SK-N-SH (cell line): ENCODE data around the gene CLDN9.
A peak's percentile ranks its signal among the peaks of the same experiment; 100 is the strongest.

ENCODE experiments used
- CHD2 ChIP-seq: fragments of 150-350 bp; IDR thresholded peaks from 2 replicates; pipeline ENCODE4 v1.6.1; 2018; ENCODE audit warnings: low read length; ENCODE audit not compliant: partially characterized antibody
- GABPA ChIP-seq: IDR thresholded peaks from 2 replicates; pipeline ENCODE4 v1.4.0; 2012; ENCODE audit warnings: low read depth, mild to moderate bottlenecking
- POLR2AphosphoS5 ChIP-seq: IDR thresholded peaks from 2 replicates; pipeline ENCODE4 v1.6.1; 2012; ENCODE audit warnings: low read depth, low read length
- RAD21 ChIP-seq: IDR thresholded peaks from 2 replicates; pipeline ENCODE4 v1.6.1; 2012; ENCODE audit warnings: mild to moderate bottlenecking, low read length
- RCOR1 ChIP-seq: fragments of 150-350 bp; IDR thresholded peaks from 2 replicates; pipeline ENCODE4 v1.6.1; 2017; ENCODE audit warnings: antibody characterized with exemption, low read length
- TAF1 ChIP-seq: IDR thresholded peaks from 2 replicates; pipeline ENCODE4 v1.6.1; 2012; ENCODE audit warnings: low read depth, mild to moderate bottlenecking, low read length, moderate library complexity, borderline replicate concordance
- TCF12 ChIP-seq: IDR thresholded peaks from 2 replicates; pipeline ENCODE4 v1.4.0; 2012
- TF ChIP-seq, protein P1 (sequence below): fragments of 200-600 bp; sonication (generic); IDR thresholded peaks from 2 replicates; pipeline ENCODE4 v1.6.1; 2017; ENCODE audit warnings: antibody characterized with exemption, mild to moderate bottlenecking, moderate library complexity
- TF ChIP-seq, protein P2 (sequence below): IDR thresholded peaks from 2 replicates; pipeline ENCODE4 v1.4.0; 2012; ENCODE audit warnings: low read depth
- TF ChIP-seq, protein P3 (sequence below): fragments of 150-350 bp; IDR thresholded peaks from 2 replicates; pipeline ENCODE4 v1.6.1; 2017; ENCODE audit warnings: antibody characterized with exemption, low read length, low read depth, borderline replicate concordance
- TF ChIP-seq, protein P4 (sequence below): fragments of 150-350 bp; IDR thresholded peaks from 2 replicates; pipeline ENCODE4 v1.6.1; 2016; ENCODE audit warnings: mild to moderate bottlenecking, low read depth, low read length

- no peak; the same call in 1 of the 2 replicates for TF ChIP-seq POLR2AphosphoS5
- TF ChIP-seq, protein P1, sequence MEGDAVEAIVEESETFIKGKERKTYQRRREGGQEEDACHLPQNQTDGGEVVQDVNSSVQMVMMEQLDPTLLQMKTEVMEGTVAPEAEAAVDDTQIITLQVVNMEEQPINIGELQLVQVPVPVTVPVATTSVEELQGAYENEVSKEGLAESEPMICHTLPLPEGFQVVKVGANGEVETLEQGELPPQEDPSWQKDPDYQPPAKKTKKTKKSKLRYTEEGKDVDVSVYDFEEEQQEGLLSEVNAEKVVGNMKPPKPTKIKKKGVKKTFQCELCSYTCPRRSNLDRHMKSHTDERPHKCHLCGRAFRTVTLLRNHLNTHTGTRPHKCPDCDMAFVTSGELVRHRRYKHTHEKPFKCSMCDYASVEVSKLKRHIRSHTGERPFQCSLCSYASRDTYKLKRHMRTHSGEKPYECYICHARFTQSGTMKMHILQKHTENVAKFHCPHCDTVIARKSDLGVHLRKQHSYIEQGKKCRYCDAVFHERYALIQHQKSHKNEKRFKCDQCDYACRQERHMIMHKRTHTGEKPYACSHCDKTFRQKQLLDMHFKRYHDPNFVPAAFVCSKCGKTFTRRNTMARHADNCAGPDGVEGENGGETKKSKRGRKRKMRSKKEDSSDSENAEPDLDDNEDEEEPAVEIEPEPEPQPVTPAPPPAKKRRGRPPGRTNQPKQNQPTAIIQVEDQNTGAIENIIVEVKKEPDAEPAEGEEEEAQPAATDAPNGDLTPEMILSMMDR, result no peak
- TF ChIP-seq RAD21, result no peak
- TF ChIP-seq TCF12, result no peak
- TF ChIP-seq, protein P2, sequence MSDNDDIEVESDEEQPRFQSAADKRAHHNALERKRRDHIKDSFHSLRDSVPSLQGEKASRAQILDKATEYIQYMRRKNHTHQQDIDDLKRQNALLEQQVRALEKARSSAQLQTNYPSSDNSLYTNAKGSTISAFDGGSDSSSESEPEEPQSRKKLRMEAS, result no peak
- TF ChIP-seq CHD2, result no peak
- TF ChIP-seq, protein P3, sequence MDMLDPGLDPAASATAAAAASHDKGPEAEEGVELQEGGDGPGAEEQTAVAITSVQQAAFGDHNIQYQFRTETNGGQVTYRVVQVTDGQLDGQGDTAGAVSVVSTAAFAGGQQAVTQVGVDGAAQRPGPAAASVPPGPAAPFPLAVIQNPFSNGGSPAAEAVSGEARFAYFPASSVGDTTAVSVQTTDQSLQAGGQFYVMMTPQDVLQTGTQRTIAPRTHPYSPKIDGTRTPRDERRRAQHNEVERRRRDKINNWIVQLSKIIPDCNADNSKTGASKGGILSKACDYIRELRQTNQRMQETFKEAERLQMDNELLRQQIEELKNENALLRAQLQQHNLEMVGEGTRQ, result no peak
- TF ChIP-seq RCOR1, result no peak
- TF ChIP-seq, protein P4, sequence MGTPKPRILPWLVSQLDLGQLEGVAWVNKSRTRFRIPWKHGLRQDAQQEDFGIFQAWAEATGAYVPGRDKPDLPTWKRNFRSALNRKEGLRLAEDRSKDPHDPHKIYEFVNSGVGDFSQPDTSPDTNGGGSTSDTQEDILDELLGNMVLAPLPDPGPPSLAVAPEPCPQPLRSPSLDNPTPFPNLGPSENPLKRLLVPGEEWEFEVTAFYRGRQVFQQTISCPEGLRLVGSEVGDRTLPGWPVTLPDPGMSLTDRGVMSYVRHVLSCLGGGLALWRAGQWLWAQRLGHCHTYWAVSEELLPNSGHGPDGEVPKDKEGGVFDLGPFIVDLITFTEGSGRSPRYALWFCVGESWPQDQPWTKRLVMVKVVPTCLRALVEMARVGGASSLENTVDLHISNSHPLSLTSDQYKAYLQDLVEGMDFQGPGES, result no peak
- TF ChIP-seq TAF1, result peak; percentile 25; the same call in 1 of the 2 replicates
- TF ChIP-seq GABPA, result no peak
These were observed 10.6 kb downstream of the CLDN9 start for GRCh38 chr16:3023415-3023668.
